Measurements from ENCODE around the gene CYTL1. TPM values are rescaled to one million over a fixed set of nuclear protein-coding genes. Genes with fewer than 3 reads are reported as not detected.
A peak's percentile ranks its signal among the peaks of the same experiment; 100 is the strongest.

The CYTL1 gene
- total RNA-seq, 1 donor from 2014 or later, result 11.5 TPM

DNA sequence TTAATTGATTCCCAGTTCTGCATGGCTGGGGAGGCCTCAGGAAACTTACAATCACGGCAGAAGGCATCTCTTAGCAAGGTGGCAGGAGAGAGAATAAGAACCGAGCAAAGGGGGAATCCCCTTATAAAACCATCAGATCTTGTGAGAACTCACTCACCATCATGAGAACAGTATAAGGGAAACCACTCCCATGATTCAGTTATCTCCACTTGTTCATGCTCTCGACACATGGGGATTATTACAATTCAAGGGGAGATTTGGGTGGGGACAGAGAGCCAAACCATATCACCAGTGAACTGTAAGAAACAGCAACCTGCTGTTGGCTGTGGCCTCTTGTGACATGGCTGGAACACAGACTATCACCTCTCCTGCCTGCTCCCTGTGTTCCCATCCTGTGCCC is 7.1 kb upstream of the CYTL1 start:
- no peak overlapping the region for H3K4me3 ChIP-seq

GRCh38 chr4:5024673-5025072 is 5.4 kb upstream of the CYTL1 start:
- H3K4me3 ChIP-seq, result no peak overlapping the region
- no peaks in the 10 kb centered on the region for H3K4me1 ChIP-seq
- no peak overlapping the region for H3K27ac ChIP-seq
- TF ChIP-seq, protein P1, sequence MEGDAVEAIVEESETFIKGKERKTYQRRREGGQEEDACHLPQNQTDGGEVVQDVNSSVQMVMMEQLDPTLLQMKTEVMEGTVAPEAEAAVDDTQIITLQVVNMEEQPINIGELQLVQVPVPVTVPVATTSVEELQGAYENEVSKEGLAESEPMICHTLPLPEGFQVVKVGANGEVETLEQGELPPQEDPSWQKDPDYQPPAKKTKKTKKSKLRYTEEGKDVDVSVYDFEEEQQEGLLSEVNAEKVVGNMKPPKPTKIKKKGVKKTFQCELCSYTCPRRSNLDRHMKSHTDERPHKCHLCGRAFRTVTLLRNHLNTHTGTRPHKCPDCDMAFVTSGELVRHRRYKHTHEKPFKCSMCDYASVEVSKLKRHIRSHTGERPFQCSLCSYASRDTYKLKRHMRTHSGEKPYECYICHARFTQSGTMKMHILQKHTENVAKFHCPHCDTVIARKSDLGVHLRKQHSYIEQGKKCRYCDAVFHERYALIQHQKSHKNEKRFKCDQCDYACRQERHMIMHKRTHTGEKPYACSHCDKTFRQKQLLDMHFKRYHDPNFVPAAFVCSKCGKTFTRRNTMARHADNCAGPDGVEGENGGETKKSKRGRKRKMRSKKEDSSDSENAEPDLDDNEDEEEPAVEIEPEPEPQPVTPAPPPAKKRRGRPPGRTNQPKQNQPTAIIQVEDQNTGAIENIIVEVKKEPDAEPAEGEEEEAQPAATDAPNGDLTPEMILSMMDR (IDR thresholded peaks at IDR 0.05), result no peak
- H3K36me3 ChIP-seq, result no peaks in the 10 kb centered on the region
- no peaks in the 10 kb centered on the region for H3K27me3 ChIP-seq
- ATAC-seq (no peak), DNase-seq (no peak)
- intact Hi-C loops (cut with DNase I), result no loop called here
- no peaks in the 10 kb centered on the region for H3K9me3 ChIP-seq

More for the DNA sequence above, 7.1 kb upstream of the CYTL1 start:
- Histone ChIP-seq H3K9me3 (no peaks in the 10 kb centered on the region), H3K36me3 (no peaks in the 10 kb centered on the region), H3K27me3 (no peaks in the 10 kb centered on the region), H3K4me1 (no peaks in the 10 kb centered on the region), H3K27ac (no peak overlapping the region)
- no peak for DNase-seq
- intact Hi-C loops (cut with DNase I), result no loop called here
- TF ChIP-seq, protein P1 (IDR thresholded peaks at IDR 0.05), result no peak
- no peak for ATAC-seq

- Histone ChIP-seq H3K4me3 (no peak overlapping the region), H3K27me3 (no peaks in the 10 kb centered on the region), H3K27ac (no peak overlapping the region), H3K36me3 (no peaks in the 10 kb centered on the region), H3K4me1 (peaks cover 5% of the 10 kb centered on the region), H3K9me3 (no peaks in the 10 kb centered on the region)
- TF ChIP-seq, protein P1 (IDR thresholded peaks at IDR 0.05), result no peak
- intact Hi-C loops (cut with DNase I), result no loop called here
- DNase-seq, result no peak
- no peak for ATAC-seq
Observed at GRCh38 chr4:5021546-5021945, 2.3 kb upstream of the CYTL1 start.

- no peak overlapping the region for H3K27ac ChIP-seq
- intact Hi-C loops (cut with DNase I), result no loop called here
- no peaks in the 10 kb centered on the region for H3K9me3 ChIP-seq
- H3K4me3 ChIP-seq, result no peak overlapping the region
- H3K36me3 ChIP-seq, result no peaks in the 10 kb centered on the region
- TF ChIP-seq, protein P1 (IDR thresholded peaks at IDR 0.05), result no peak
- no peak for ATAC-seq
- DNase-seq, result no peak
- peaks cover 5% of the 10 kb centered on the region for H3K4me1 ChIP-seq
- H3K27me3 ChIP-seq, result no peaks in the 10 kb centered on the region
Observed at GRCh38 chr4:5020341-5020740, 1.1 kb upstream of the CYTL1 start.

DNA sequence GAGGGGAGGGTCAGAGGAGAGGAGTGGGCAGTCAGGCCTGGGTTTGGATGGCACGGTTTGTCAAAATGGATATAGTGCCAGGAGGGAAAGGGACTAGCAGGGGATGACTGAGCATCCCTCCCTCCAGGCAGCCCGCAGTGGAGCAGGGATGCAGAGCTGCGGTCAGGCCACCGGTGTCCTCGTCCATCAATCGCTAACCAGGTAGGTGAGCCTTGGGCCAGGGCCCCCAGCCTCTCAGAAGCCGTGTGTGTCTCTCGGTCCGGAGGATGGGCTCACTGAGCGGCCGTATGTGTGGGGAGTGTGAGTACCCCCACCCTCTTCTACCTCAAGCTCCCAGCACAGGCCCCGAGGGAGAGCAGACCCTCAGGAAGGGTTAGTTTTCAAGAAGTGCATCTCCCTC is 538 bp upstream of the CYTL1 start:
- TF ChIP-seq, protein P1 (IDR thresholded peaks at IDR 0.05), result no peak
- H3K9me3 ChIP-seq, result no peaks in the 10 kb centered on the region
- H3K27me3 ChIP-seq, result no peaks in the 10 kb centered on the region
- intact Hi-C loops (cut with DNase I), result no loop called here
- no peaks in the 10 kb centered on the region for H3K36me3 ChIP-seq
- ATAC-seq, result no peak
- peaks cover 5% of the 10 kb centered on the region for H3K4me1 ChIP-seq
- H3K4me3 ChIP-seq, result no peak overlapping the region
- DNase-seq, result no peak
- no peak overlapping the region for H3K27ac ChIP-seq

DNA sequence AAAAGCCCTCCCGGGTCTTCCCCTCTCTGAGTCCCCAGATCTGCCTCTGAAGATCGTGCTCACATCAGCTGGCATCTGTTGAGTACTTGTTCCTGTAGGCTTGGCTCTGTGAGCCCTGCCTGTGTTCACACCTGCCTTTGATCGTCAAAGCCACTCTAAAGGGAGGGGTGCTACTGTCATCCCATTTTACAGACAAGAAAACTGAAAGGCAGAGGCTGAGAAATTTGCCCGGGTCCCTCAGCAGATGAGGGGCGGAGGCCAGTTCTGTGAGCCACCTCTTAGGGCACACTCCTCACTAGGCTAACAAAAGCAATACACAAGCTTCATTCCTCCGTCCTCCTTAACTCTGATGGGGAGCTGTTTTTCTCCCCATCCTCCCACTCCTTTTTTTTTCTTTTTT is 655 bp downstream of the CYTL1 start:
- H3K27ac ChIP-seq, result no peak overlapping the region
- peaks cover 5% of the 10 kb centered on the region for H3K4me1 ChIP-seq
- TF ChIP-seq, protein P1 (IDR thresholded peaks at IDR 0.05), result no peak
- DNase-seq, result no peak
- H3K27me3 ChIP-seq, result no peaks in the 10 kb centered on the region
- no peaks in the 10 kb centered on the region for H3K9me3 ChIP-seq
- no peak for ATAC-seq
- no peaks in the 10 kb centered on the region for H3K36me3 ChIP-seq
- intact Hi-C loops (cut with DNase I), result no loop called here
- peak overlapping the region; percentile 29 for H3K4me3 ChIP-seq

All from upper lobe of right lung (tissue), 1 donor.